HG02610 (cell line): ENCODE data around the gene ARHGAP24.

Source experiments
- ATAC-seq: cut with Tn5 transposase; IDR thresholded peaks from one replicate; pipeline ENCODE4 v1.9.1; 2021; ENCODE audit warnings: mild to moderate bottlenecking, moderate library complexity; ENCODE audit not compliant: unreplicated experiment

The ARHGAP24 gene

GRCh38 chr4:85733798-85734197, 258.8 kb downstream of the ARHGAP24 start:
- peak; percentile 22 for ATAC-seq

GRCh38 chr4:85734424-85734831, 259.5 kb downstream of the ARHGAP24 start:
- ATAC-seq: no peak

GRCh38 chr4:85736571-85736970, 261.6 kb downstream of the ARHGAP24 start:
- ATAC-seq: no peak

GRCh38 chr4:85737254-85737653, 262.3 kb downstream of the ARHGAP24 start:
- no peak for ATAC-seq

- no peak for ATAC-seq
Observed at GRCh38 chr4:85738721-85739120, 263.8 kb downstream of the ARHGAP24 start.

GRCh38 chr4:85740431-85740861, 265.5 kb downstream of the ARHGAP24 start:
- ATAC-seq: no peak

GRCh38 chr4:85741381-85741780, 266.4 kb downstream of the ARHGAP24 start:
- no peak for ATAC-seq

- ATAC-seq: no peak
Observed at GRCh38 chr4:85741921-85742591, 267.1 kb downstream of the ARHGAP24 start.

- ATAC-seq: no peak
Observed at GRCh38 chr4:85744950-85745349, 270.0 kb downstream of the ARHGAP24 start.

GRCh38 chr4:85745939-85746338, 271.0 kb downstream of the ARHGAP24 start:
- ATAC-seq: no peak

- ATAC-seq: peak; percentile 56
Observed at GRCh38 chr4:85747882-85748491, 273.0 kb downstream of the ARHGAP24 start.

- ATAC-seq: no peak
Observed at GRCh38 chr4:85748654-85749053, 273.7 kb downstream of the ARHGAP24 start.

GRCh38 chr4:85751866-85752265, 276.9 kb downstream of the ARHGAP24 start:
- ATAC-seq: no peak

GRCh38 chr4:85755285-85755684, 280.3 kb downstream of the ARHGAP24 start:
- ATAC-seq: no peak

- ATAC-seq: peak; percentile 65
Observed at GRCh38 chr4:85756938-85757337, 282.0 kb downstream of the ARHGAP24 start.

GRCh38 chr4:85759388-85759787, 284.4 kb downstream of the ARHGAP24 start:
- ATAC-seq: no peak

GRCh38 chr4:85760511-85760910, 285.6 kb downstream of the ARHGAP24 start:
- ATAC-seq: no peak

- ATAC-seq: no peak
Observed at GRCh38 chr4:85761803-85762528, 287.0 kb downstream of the ARHGAP24 start.

GRCh38 chr4:85762529-85762871, 287.6 kb downstream of the ARHGAP24 start:
- no peak for ATAC-seq

GRCh38 chr4:85763202-85763601, 288.3 kb downstream of the ARHGAP24 start:
- ATAC-seq: no peak

- ATAC-seq: no peak
Observed at GRCh38 chr4:85767649-85768048, 292.7 kb downstream of the ARHGAP24 start.

- no peak for ATAC-seq
Observed at GRCh38 chr4:85769009-85769408, 294.1 kb downstream of the ARHGAP24 start.
